ENCODE data around the gene SEPTIN5. TPM values are rescaled to one million over a fixed set of nuclear protein-coding genes. Genes with fewer than 3 reads are reported as not detected.

SEPTIN5 gene
- total RNA-seq, 1 experiment from 2014 or later: 22.4 TPM

GRCh38 chr22:19681863-19682245, 32.4 kb upstream of the SEPTIN5 start (continued):
- TF ChIP-seq AR (CRISPR knock-in tag; IDR thresholded peaks at IDR 0.05): no peak
- no peak for TF ChIP-seq FOXK1 (CRISPR knock-in tag; IDR thresholded peaks at IDR 0.05)
- no peak for TF ChIP-seq RORB (CRISPR knock-in tag; IDR thresholded peaks at IDR 0.05)
- no peak for TF ChIP-seq HMGA2 (CRISPR knock-in tag; IDR thresholded peaks at IDR 0.05)
- TF ChIP-seq TEAD4 (CRISPR knock-in tag; IDR thresholded peaks at IDR 0.05): no peak
- TF ChIP-seq MXD4 (CRISPR knock-in tag; IDR thresholded peaks at IDR 0.05; ENCODE audit: borderline replicate concordance): no peak
- TF ChIP-seq CDX4 (CRISPR knock-in tag; IDR thresholded peaks at IDR 0.05; ENCODE audit: borderline replicate concordance): no peak
- TF ChIP-seq ZNF121 (CRISPR knock-in tag; IDR thresholded peaks at IDR 0.05): no peak
- no peak for TF ChIP-seq RELA (CRISPR knock-in tag; IDR thresholded peaks at IDR 0.05; ENCODE audit: borderline replicate concordance)
- no peak for TF ChIP-seq ATF6 (CRISPR knock-in tag; IDR thresholded peaks at IDR 0.05)
- TF ChIP-seq MYBL2 (CRISPR knock-in tag; IDR thresholded peaks at IDR 0.05): no peak
- no peak for TF ChIP-seq ARID4B (CRISPR knock-in tag; IDR thresholded peaks at IDR 0.05; ENCODE audit: borderline replicate concordance)
- TF ChIP-seq ZMAT4 (CRISPR knock-in tag; IDR thresholded peaks at IDR 0.05): no peak
- TF ChIP-seq ZNF532 (CRISPR knock-in tag; IDR thresholded peaks at IDR 0.05; ENCODE audit: borderline replicate concordance): no peak

All from WTC11 (cell line).